GM12801 (cell line): ENCODE measurements around the gene FSTL3.

Experiments
- TF ChIP-seq, protein P1 (sequence below): IDR thresholded peaks from one replicate; pipeline ENCODE4 v1.5.1; 2011; ENCODE audit warnings: control low read depth; ENCODE audit not compliant: insufficient read length; ENCODE audit errors: extremely low read depth

The FSTL3 gene

DNA sequence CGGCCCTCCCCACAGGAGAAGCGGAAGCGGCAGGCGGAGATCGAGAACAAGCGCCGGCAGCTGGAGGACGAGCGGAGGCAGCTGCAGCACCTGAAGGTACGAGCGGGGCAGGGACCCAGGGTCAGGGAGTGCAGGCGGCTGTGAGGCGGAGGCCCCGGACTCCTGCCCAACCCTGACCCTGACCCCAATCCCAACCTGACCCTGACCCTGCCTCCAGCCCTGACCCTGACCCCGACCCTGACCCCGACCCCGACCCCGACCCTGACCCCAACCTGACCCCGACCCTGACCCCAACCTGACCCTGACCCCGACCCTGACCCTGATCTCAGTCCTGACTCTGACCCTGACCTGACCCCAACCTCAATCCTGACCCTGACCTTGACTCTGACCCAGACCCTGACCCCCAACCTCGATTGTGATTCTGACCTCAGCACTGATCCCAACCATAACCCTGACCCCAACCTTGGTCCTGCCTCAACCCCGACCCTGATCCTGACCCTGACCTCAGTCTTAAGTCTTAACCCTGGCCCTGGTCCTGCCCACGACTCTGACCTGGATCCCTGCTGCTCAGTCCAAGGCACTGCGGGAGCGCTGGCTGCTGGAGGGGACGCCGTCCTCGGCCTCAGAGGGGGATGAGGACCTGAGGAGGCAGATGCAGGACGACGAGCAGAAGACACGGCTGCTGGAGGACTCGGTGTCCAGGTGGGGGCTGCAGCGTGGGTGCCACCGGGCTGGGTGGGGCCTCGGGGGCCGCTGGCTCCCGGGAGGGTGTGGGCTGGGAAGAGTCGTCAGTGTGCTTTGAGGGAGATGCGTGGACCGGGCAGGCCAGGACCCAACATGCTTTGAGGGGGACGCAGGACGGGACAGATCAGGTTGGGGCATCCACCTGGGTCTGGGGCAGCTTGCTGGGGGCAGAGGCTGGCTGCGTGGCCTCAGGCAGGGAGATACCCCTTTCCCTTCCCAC is 51.1 kb downstream of the FSTL3 start:
- TF ChIP-seq, protein P1, sequence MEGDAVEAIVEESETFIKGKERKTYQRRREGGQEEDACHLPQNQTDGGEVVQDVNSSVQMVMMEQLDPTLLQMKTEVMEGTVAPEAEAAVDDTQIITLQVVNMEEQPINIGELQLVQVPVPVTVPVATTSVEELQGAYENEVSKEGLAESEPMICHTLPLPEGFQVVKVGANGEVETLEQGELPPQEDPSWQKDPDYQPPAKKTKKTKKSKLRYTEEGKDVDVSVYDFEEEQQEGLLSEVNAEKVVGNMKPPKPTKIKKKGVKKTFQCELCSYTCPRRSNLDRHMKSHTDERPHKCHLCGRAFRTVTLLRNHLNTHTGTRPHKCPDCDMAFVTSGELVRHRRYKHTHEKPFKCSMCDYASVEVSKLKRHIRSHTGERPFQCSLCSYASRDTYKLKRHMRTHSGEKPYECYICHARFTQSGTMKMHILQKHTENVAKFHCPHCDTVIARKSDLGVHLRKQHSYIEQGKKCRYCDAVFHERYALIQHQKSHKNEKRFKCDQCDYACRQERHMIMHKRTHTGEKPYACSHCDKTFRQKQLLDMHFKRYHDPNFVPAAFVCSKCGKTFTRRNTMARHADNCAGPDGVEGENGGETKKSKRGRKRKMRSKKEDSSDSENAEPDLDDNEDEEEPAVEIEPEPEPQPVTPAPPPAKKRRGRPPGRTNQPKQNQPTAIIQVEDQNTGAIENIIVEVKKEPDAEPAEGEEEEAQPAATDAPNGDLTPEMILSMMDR, result no peak

DNA sequence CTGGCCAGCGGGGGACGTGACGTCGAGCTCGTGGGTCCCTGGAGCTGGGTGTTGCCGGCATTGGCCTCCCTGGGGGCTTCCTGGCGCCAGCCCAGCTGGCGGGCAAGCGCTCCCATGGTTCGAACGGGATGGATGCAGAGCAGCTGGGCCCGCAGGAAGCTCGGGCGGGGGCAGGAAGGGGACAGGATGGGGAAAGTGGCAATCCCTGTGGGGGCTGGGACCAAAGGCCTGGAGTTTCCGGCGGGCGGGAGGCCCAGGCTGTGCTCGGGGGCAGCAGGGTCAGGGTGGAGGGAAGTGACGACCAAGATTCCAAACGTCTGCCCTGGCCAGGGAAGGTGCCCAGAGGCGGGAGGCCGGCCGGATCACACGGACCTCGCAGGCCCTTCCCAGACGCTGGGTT is 51.8 kb downstream of the FSTL3 start:
- TF ChIP-seq, protein P1, result no peak

DNA sequence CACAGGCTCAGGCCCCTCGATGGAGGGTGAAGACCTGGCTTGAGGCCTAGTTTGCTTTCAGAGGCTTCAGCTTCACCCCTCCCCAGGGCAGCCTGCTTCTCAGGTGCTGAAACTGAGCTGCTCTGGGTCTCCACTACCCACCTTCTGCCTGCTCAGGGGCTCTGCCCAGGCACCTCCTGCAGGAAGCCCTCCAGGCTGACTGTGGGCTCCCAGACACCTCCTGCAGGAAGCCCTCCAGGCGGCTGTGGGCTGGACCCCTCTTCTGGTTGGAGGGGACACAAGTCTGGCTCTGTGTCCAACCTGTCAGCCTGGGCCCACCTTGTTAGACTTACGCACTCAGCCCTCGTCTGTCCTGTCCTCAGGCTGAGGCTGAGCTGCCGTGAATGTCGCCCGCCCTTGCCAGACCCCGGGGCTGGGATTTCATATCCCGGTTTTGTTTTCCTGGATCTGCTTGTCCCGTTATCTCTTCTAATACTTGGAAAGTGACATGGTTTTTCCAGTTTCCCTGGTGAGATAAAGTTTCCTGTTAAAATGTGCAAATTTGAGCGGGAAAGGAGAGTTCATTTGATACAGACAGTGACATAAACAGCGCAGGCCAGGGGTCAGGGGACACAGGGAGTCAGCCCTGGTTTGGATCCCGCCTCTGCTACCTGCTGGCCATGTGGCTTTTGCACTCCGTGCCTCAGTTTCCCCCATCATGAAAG is 53.9 kb downstream of the FSTL3 start:
- TF ChIP-seq, protein P1, result no peak

DNA sequence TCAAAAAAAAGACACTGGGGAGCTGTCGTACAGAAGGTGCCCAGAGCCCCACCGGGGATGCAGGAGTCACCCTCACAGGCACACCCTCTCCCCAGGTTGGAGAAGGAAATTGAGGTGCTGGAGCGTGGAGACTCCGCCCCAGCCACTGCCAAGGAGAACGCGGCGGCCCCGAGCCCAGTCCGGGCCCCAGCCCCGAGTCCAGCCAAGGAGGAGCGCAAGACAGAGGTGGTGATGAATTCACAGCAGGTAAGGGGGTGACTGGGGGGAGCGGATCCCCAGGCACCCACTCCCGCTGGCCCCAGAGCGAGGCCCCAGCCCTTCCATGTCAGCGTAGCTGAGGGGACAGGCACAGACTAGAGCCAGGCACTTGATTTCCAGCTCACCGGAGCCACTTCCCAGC is 54.8 kb downstream of the FSTL3 start:
- TF ChIP-seq, protein P1, result no peak

DNA sequence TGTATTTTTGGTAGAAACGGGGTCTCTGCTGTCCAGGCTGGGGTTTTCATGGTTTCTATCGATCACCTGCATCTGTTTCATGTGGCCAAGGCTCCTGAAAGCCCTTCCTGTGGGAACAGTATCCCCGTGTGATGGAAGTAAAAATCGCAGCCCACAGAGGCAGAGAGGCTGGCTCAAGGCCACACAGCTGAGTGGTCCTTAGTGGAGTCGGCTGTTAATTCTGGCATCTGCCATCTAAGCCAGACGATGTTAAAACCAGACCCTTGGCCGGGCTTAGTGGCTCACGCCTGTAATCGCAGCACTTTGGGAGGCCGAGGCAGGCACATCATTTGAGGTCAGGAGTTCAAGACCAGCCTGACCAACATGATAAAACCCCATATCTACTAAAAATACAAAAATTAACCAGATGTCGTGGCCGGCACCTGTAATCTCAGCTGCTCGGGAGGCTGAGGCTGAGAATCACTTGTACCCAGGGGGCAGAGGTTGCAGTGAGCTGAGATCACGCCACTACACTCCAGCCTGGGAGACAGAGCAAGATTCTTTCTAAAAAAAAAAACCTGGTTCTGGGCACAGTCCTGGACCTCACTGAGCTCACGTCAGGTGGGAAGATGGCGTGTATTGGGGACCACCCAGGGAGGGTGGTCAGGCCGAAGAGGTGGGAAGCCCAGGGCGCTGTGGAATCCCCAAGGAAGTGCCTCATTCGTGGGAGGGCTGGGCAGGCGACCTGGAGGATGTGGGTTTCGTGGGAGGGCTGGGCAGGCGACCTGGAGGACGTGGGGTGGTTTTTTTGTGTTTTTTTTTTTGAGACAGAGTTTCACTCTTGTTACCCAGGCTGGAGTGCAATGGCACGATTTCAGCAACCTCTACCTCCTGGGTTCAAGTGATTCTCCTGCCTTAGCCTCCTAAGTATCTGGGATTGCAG is 56.2 kb downstream of the FSTL3 start:
- TF ChIP-seq, protein P1, result no peak
